Transverse colon (tissue), 4 donors: ENCODE data around the gene CMKLR1. TPM values are rescaled to one million over a fixed set of nuclear protein-coding genes. Genes with fewer than 3 reads are reported as not detected.

Experiments
- DNase-seq: peaks from one replicate; pipeline ENCODE4 v3.0.0-alpha.2; 2019
- H3K27ac ChIP-seq, 4 donors: fragments of 200-600 bp; sonication (generic); 2 replicates each; pipeline ENCODE4 v1.5.1; 2016 to 2018; ENCODE audit warnings: inconsistent platforms in 4 of 4
- H3K27me3 ChIP-seq: fragments of 200-600 bp; sonication (generic); 2 replicates; pipeline ENCODE4 v1.5.1; 2017; ENCODE audit warnings: inconsistent platforms
- H3K36me3 ChIP-seq, 4 donors: fragments of 200-600 bp; sonication (generic); 2 replicates each; pipeline ENCODE4 v1.5.1; 2017 to 2019; ENCODE audit warnings: inconsistent platforms in 4 of 4
- H3K4me1 ChIP-seq, 4 donors: fragments of 200-600 bp; sonication (generic); 2 replicates each; pipeline ENCODE4 v1.5.1; 2017 to 2020; ENCODE audit warnings: inconsistent platforms in 4 of 4
- H3K4me3 ChIP-seq, 4 donors: fragments of 200-600 bp; sonication (generic); 1 replicate in 1 of 4; 2 replicates in 3 of 4; pipeline versions ENCODE4 v1.5.1 to v1.6.1; 2017 to 2019; ENCODE audit warnings: inconsistent platforms in 4 of 4
- H3K9me3 ChIP-seq, 2 donors: fragments of 200-600 bp; sonication (generic); 2 replicates each; pipeline ENCODE4 v1.5.1; 2017 to 2019; ENCODE audit warnings: inconsistent platforms in 2 of 2
- CTCF ChIP-seq, 5 experiments: fragments of 200-600 bp in 3 of 5; fragments of 450-650 bp in 2 of 5; sonication (generic) in 3 of 5; IDR thresholded peaks; 1 replicate in 2 of 5; 2 replicates in 3 of 5; pipeline ENCODE4 v1.5.1; 2016 to 2017; ENCODE audit warnings: antibody characterized with exemption in 5 of 5, inconsistent platforms in 3 of 5, mild to moderate bottlenecking in 2 of 5, moderate library complexity in 1 of 5
- EP300 ChIP-seq: sonication (generic); formaldehyde crosslinking; IDR thresholded peaks from one replicate; pipeline ENCODE4 v1.6.1; 2017; ENCODE audit warnings: antibody characterized with exemption, low read depth
- POLR2A ChIP-seq: fragments of 450-650 bp; IDR thresholded peaks from one replicate; pipeline ENCODE4 v1.6.1; 2016; ENCODE audit warnings: antibody characterized with exemption, mild to moderate bottlenecking, moderate library complexity
- POLR2AphosphoS5 ChIP-seq, 3 donors: sonication (generic); formaldehyde crosslinking; IDR thresholded peaks; one replicate each; pipeline ENCODE4 v1.6.1; 2016; ENCODE audit warnings: antibody characterized with exemption in 3 of 3
- WGBS, 2 donors: methylation state at CpG; one replicate each; pipeline ENCODE4 v1.1.5; 2018; ENCODE audit warnings: low coverage in 1 of 2; 5-methylcytosine and 5-hydroxymethylcytosine counted together
- in situ Hi-C, 4 donors: fragments of 200-750 bp; cut with MboI; loops; one replicate each; pipeline versions ENCODE4 v1.15.0 to v1.15.1; 2017; ENCODE audit warnings: low sequenced_read_pairs in 3 of 4, low pct_ligation_motif_present in 1 of 4, low pct_unique_long_range_greater_than_20kb in 1 of 4
- intact Hi-C: fragments of 100-400 bp; cut with DNase I; formaldehyde crosslinking; loops from one replicate; pipeline ENCODE4 v1.15.1; 2023; ENCODE audit warnings: low total_unique reads
- total RNA-seq, 4 donors: library from RNA; depleted of rRNA; stranded (reverse); fragments of >200 nt; gene quantifications; one replicate each; pipeline ENCODE4 v1.1.0, GENCODE V29; 2016

Gene CMKLR1
- total RNA-seq, 4 donors from 2014 or later, result 4.2 to 13.5 (median 4.5) TPM

- WGBS, 2 donors, result 24% methylated on average over 1 of the region's 1 CpG; no CpG with 5 or more reads in 1 of the 2 donors
- H3K36me3 ChIP-seq, result no peaks in the 10 kb centered on the region
- intact Hi-C loops, result no loop called here
- H3K27ac ChIP-seq, result no peak overlapping the region
- no peak overlapping the region for H3K4me3 ChIP-seq
- no peaks in the 10 kb centered on the region for H3K27me3 ChIP-seq
- no peaks in the 10 kb centered on the region for H3K4me1 ChIP-seq
- no peak for DNase-seq
- no peaks in the 10 kb centered on the region for H3K9me3 ChIP-seq
- TF ChIP-seq POLR2AphosphoS5 (IDR thresholded peaks at IDR 0.05) (no peak), POLR2A (no peak), CTCF (IDR thresholded peaks at IDR 0.05) (no peak), EP300 (no peak)
- in situ Hi-C loops, result no loop called here
Measured at GRCh38 chr12:108377260-108377659, 38.1 kb upstream of the CMKLR1 start.

- H3K27me3 ChIP-seq, result no peaks in the 10 kb centered on the region
- intact Hi-C loops (no loop called here), in situ Hi-C loops (no loop called here)
- DNase-seq, result no peak
- H3K27ac ChIP-seq, result no peak overlapping the region
- H3K36me3 ChIP-seq, result no peaks in the 10 kb centered on the region
- WGBS, 2 donors, result 48 to 59% methylated on average over 2 to 4 of the region's 4 CpGs
- no peaks in the 10 kb centered on the region for H3K4me1 ChIP-seq
- TF ChIP-seq POLR2AphosphoS5 (IDR thresholded peaks at IDR 0.05) (no peak), EP300 (no peak), CTCF (IDR thresholded peaks at IDR 0.05) (no peak), POLR2A (no peak)
- H3K4me3 ChIP-seq, result no peak overlapping the region
- no peaks in the 10 kb centered on the region for H3K9me3 ChIP-seq
Measured at GRCh38 chr12:108375986-108376663, 37.0 kb upstream of the CMKLR1 start.

GRCh38 chr12:108374596-108375320 lies 35.6 kb upstream of the CMKLR1 start:
- no peak for TF ChIP-seq CTCF (IDR thresholded peaks at IDR 0.05)
- Histone ChIP-seq H3K27ac (no peak overlapping the region), H3K4me1 (no peaks in the 10 kb centered on the region), H3K4me3 (no peak overlapping the region), H3K27me3 (no peaks in the 10 kb centered on the region), H3K36me3 (no peaks in the 10 kb centered on the region), H3K9me3 (no peaks in the 10 kb centered on the region)
- intact Hi-C loops, result no loop called here
- DNase-seq, result no peak
- WGBS, 2 donors, result 80 to 89% methylated on average over 1 to 2 of the region's 2 CpGs
- in situ Hi-C loops, result no loop called here

GRCh38 chr12:108373111-108373510 lies 34.0 kb upstream of the CMKLR1 start:
- no peak overlapping the region for H3K4me3 ChIP-seq
- no peak overlapping the region for H3K27ac ChIP-seq
- no peak for DNase-seq
- H3K36me3 ChIP-seq, result no peaks in the 10 kb centered on the region
- TF ChIP-seq POLR2A, result no peak
- TF ChIP-seq POLR2AphosphoS5 (IDR thresholded peaks at IDR 0.05), result no peak
- TF ChIP-seq CTCF (IDR thresholded peaks at IDR 0.05), result no peak
- TF ChIP-seq EP300, result no peak
- WGBS, 2 donors, result 0 to 9% methylated on average over 1 of the region's 1 CpG
- no peaks in the 10 kb centered on the region for H3K4me1 ChIP-seq
- no peaks in the 10 kb centered on the region for H3K27me3 ChIP-seq
- in situ Hi-C loops (no loop called here), intact Hi-C loops (no loop called here)
- H3K9me3 ChIP-seq, result no peaks in the 10 kb centered on the region
